ENCODE results near the gene BPIFB6. TPM values are rescaled to one million over a fixed set of nuclear protein-coding genes. Genes with fewer than 3 reads are reported as not detected.

Gene BPIFB6
- total RNA-seq, 1 experiment from 2014 or later = not detected

GRCh38 chr20:33065785-33066184 is 34.3 kb downstream of the BPIFB6 start:
- no peak overlapping the region for H2AFZ ChIP-seq (ENCODE audit: low read length)
- no peak overlapping the region for H3K4me2 ChIP-seq (ENCODE audit: low read length)
- ChIA-PET CTCF (no interaction called here), POLR2A (ENCODE audit: unreplicated experiment) (no interaction called here)
- H3K9me2 ChIP-seq (replicated peaks; ENCODE audit: low read length) = no peaks in the 10 kb centered on the region
- no peaks in the 10 kb centered on the region for H3K4me1 ChIP-seq (ENCODE audit: insufficient read depth, low read length)
- no peak for ATAC-seq
- H3K79me2 ChIP-seq (ENCODE audit: low read length) = no peaks in the 10 kb centered on the region
- H3K4me3 ChIP-seq (ENCODE audit: low read length) = no peak overlapping the region
- no peaks in the 10 kb centered on the region for H4K20me1 ChIP-seq (ENCODE audit: low read length)
- peaks cover 56% of the 10 kb centered on the region for H3K27me3 ChIP-seq (ENCODE audit: low read length)
- no peaks in the 10 kb centered on the region for H3K36me3 ChIP-seq (ENCODE audit: low read depth, low read length)
- no TSS peak for BruUV-seq (replicated peaks)
- no peaks in the 10 kb centered on the region for H3F3A ChIP-seq (ENCODE audit: low read length, unreplicated experiment)
- no peaks in the 10 kb centered on the region for H3K9me3 ChIP-seq (ENCODE audit: low read length)
- TF ChIP-seq EZH2 (IDR thresholded peaks at IDR 0.05; ENCODE audit: low read length, unreplicated experiment) = no peak
- no peak for TF ChIP-seq CTCF (conservative IDR thresholded peaks at IDR 0.05; ENCODE audit: low read depth, low read length)
- no peak for TF ChIP-seq EZH2phosphoT487 (IDR thresholded peaks at IDR 0.05; ENCODE audit: borderline replicate concordance, low read length)
- intact Hi-C loops (cut with micrococcal nuclease) = no loop called here
- DNase-seq = no peak
- H3K9ac ChIP-seq (ENCODE audit: low read length) = no peak overlapping the region
- no peak overlapping the region for H3K27ac ChIP-seq (ENCODE audit: low read length)

GRCh38 chr20:33067806-33068205 is 36.4 kb downstream of the BPIFB6 start:
- H3K9ac ChIP-seq (ENCODE audit: low read length) = no peak overlapping the region
- H3K27ac ChIP-seq (ENCODE audit: low read length) = no peak overlapping the region
- no peak for ATAC-seq
- no peaks in the 10 kb centered on the region for H3K4me1 ChIP-seq (ENCODE audit: insufficient read depth, low read length)
- no peaks in the 10 kb centered on the region for H3K36me3 ChIP-seq (ENCODE audit: low read depth, low read length)
- TF ChIP-seq EZH2 (IDR thresholded peaks at IDR 0.05; ENCODE audit: low read length, unreplicated experiment) (no peak), CTCF (conservative IDR thresholded peaks at IDR 0.05; ENCODE audit: low read depth, low read length) (no peak), EZH2phosphoT487 (IDR thresholded peaks at IDR 0.05; ENCODE audit: borderline replicate concordance, low read length) (no peak)
- H3F3A ChIP-seq (ENCODE audit: low read length, unreplicated experiment) = no peaks in the 10 kb centered on the region
- ChIA-PET CTCF (no interaction called here), POLR2A (ENCODE audit: unreplicated experiment) (no interaction called here)
- no peaks in the 10 kb centered on the region for H4K20me1 ChIP-seq (ENCODE audit: low read length)
- no TSS peak for BruUV-seq (replicated peaks)
- no peaks in the 10 kb centered on the region for H3K79me2 ChIP-seq (ENCODE audit: low read length)
- intact Hi-C loops (cut with micrococcal nuclease) = no loop called here
- H2AFZ ChIP-seq (ENCODE audit: low read length) = no peak overlapping the region
- H3K27me3 ChIP-seq (ENCODE audit: low read length) = peaks cover 67% of the 10 kb centered on the region
- no peaks in the 10 kb centered on the region for H3K9me3 ChIP-seq (ENCODE audit: low read length)
- no peak overlapping the region for H3K4me3 ChIP-seq (ENCODE audit: low read length)
- no peaks in the 10 kb centered on the region for H3K9me2 ChIP-seq (replicated peaks; ENCODE audit: low read length)
- no peak overlapping the region for H3K4me2 ChIP-seq (ENCODE audit: low read length)
- DNase-seq = no peak

DNA sequence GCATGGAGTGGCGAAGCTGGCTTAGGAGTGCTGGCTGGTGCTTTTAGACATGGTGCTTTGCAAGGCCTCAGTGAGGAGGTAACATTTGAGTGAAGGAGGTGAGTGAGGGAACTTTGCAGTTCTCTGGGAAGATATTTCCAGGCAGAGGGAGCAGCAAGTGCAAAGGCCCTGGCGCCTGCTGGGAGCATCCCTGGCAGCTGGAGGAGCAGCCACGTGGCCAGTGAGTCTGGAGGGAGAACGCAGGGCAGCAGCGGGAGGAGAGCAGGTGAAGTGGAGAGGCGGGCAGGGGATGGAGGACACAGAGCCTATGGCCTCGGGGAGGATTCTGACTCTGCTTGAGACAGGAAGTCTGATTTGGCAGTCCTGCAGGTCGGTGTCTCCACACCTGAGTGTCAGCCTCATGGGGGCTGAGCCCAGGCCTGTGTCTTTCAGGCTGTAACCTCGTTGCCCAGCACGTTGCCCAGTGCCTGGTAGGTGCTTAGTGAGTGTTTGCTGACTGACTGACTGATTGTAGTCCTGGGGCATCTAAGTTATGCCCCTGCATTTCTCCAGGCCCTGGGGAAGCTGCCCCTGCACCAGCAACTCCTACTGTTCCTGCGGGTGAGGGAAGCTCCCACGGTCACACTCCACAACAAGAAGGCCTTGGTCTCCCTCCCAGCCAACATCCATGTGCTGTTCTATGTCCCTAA is 36.9 kb downstream of the BPIFB6 start:
- H3K36me3 ChIP-seq (ENCODE audit: low read depth, low read length) = no peaks in the 10 kb centered on the region
- DNase-seq (no peak), ATAC-seq (no peak)
- H3K4me1 ChIP-seq (ENCODE audit: insufficient read depth, low read length) = no peaks in the 10 kb centered on the region
- no peak overlapping the region for H3K27ac ChIP-seq (ENCODE audit: low read length)
- peaks cover 65% of the 10 kb centered on the region for H3K27me3 ChIP-seq (ENCODE audit: low read length)
- H3K9ac ChIP-seq (ENCODE audit: low read length) = no peak overlapping the region
- H3K4me3 ChIP-seq (ENCODE audit: low read length) = no peak overlapping the region
- H3F3A ChIP-seq (ENCODE audit: low read length, unreplicated experiment) = no peaks in the 10 kb centered on the region
- H3K4me2 ChIP-seq (ENCODE audit: low read length) = no peak overlapping the region
- no TSS peak for BruUV-seq (replicated peaks)
- POLR2A ChIA-PET (ENCODE audit: unreplicated experiment) = no interaction called here
- no peaks in the 10 kb centered on the region for H3K9me3 ChIP-seq (ENCODE audit: low read length)
- no peaks in the 10 kb centered on the region for H3K79me2 ChIP-seq (ENCODE audit: low read length)
- no peak overlapping the region for H2AFZ ChIP-seq (ENCODE audit: low read length)
- intact Hi-C loops (cut with micrococcal nuclease) = no loop called here
- H4K20me1 ChIP-seq (ENCODE audit: low read length) = no peaks in the 10 kb centered on the region
- CTCF ChIA-PET = no interaction called here
- H3K9me2 ChIP-seq (replicated peaks; ENCODE audit: low read length) = no peaks in the 10 kb centered on the region
- TF ChIP-seq CTCF (conservative IDR thresholded peaks at IDR 0.05; ENCODE audit: low read depth, low read length) (no peak), EZH2 (IDR thresholded peaks at IDR 0.05; ENCODE audit: low read length, unreplicated experiment) (no peak), EZH2phosphoT487 (IDR thresholded peaks at IDR 0.05; ENCODE audit: borderline replicate concordance, low read length) (no peak)

Measured in PC-3 (cell line).